Myocyte (in vitro differentiated cells): ENCODE data around the gene FKRP. TPM values are rescaled to one million over a fixed set of nuclear protein-coding genes. Genes with fewer than 3 reads are reported as not detected.
A peak's percentile ranks its signal among the peaks of the same experiment; 100 is the strongest.
"Not testable (repeated sequence)": the region's sequence is repeated elsewhere in the genome, so short reads cannot be mapped to it uniquely, and the experiment has no call there.

ENCODE experiments used
- DNase-seq: peaks from one replicate; pipeline ENCODE4 v3.0.0-alpha.2; 2012; ENCODE audit warnings: low read depth
- total RNA-seq: library from RNA; depleted of rRNA; stranded (reverse); fragments of >200 nt; gene quantifications from 2 replicates; pipeline ENCODE4 v1.2.3, GENCODE V29; 2014

FKRP gene
- total RNA-seq, 1 donor from 2014 or later, result 24.8 TPM

GRCh38 chr19:46784262-46785053 lies 38.6 kb downstream of the FKRP start:
- DNase-seq, result peak; percentile 23

DNA sequence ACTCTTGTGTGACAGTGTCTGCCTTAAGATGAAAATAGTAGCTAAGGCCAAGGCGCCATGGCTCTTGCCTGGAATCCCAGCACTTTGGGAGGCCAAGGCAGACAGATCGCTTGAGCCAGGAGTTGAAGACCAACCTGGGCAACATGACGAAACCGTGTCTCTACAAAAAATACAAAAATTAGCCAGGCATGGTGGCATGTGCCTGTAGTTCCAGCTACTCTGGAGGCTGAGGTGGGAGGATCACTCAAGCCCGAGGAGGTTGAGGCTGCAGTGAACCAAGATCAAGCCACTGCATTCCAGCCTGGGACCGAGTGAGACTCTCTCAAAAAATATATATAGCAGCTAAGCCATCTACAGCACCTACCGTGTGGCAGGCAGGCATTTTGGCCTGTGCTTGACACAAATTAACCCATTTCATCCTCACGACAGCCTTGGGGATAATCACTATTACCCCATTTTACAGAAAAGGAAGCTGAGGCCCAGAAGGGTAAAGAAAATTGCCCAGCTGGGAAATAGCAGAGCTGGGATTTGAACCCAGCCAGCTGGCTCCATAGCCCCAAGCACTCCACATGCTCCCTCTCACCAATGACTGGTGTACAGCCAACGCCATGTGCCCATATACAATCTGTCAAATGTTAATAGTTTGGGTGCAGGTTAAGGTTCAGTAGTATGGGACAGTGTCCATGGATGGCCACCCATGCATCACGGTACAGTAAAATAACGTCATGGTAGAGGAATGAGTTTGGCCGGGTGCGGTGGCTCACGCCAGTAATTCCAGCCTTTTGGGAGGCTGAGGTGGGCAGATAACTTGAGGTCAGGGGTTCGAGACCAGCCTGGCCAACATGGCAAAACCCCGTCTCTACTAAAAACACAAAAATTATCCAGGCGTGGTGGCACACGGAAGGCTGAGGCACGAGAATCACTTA lies 39.5 kb downstream of the FKRP start:
- no peak for DNase-seq

- no peak for DNase-seq
Observed at GRCh38 chr19:46785980-46786235, 40.1 kb downstream of the FKRP start.

GRCh38 chr19:46786236-46787039 lies 40.6 kb downstream of the FKRP start:
- peak; percentile 71 for DNase-seq

GRCh38 chr19:46787040-46787330 lies 41.1 kb downstream of the FKRP start:
- no peak for DNase-seq

GRCh38 chr19:46787331-46788261 lies 41.7 kb downstream of the FKRP start:
- DNase-seq, result peak; percentile 46

DNA sequence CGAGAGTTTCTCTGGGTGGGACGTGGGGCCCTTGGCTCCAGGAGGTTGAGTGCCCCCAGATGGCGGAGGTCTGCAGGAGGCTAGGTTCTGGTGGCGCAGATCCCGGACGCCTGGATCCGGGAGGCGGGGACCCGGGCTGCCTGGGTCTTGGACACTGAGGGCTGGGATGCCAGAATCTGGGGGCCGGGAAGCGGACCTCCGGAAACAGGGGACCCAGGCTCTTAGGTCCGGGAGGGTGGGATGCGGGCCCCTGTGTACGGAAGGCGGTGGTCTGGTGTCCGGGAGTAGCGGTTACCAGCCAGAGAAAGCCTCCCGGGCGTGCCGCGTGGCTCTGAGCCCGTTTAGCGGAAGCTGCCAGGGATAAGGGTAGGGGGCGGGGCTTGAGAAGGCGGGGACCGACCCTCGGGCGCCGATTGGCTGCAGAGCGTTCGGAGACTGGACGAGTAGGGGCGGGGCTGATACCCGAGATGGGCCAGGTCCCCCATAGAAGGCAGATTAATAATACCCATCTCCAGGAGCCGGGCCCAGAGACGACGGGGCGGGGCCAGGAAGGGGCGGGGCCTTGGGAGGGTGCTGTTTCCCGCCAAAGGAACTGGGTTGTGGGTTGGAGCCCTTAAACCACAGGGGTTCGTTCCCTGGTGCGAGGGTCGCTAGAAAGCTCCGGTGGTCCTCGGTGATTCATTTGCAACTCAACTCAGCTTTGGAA lies 42.6 kb downstream of the FKRP start, which contains the start of gene SLC1A5:
SLC1A5 (minus strand) TSS at position 333 of the 706 bp plus-strand sequence. CDS start 629 bp downstream, outside the sequence.
- peak; percentile 95 for DNase-seq

- DNase-seq, result no peak
Observed at GRCh38 chr19:46788968-46789338, 43.1 kb downstream of the FKRP start.

- no peak for DNase-seq
Observed at GRCh38 chr19:46789371-46789770, 43.5 kb downstream of the FKRP start.

- no peak for DNase-seq
Observed at GRCh38 chr19:46791944-46792343, 46.1 kb downstream of the FKRP start.

DNA sequence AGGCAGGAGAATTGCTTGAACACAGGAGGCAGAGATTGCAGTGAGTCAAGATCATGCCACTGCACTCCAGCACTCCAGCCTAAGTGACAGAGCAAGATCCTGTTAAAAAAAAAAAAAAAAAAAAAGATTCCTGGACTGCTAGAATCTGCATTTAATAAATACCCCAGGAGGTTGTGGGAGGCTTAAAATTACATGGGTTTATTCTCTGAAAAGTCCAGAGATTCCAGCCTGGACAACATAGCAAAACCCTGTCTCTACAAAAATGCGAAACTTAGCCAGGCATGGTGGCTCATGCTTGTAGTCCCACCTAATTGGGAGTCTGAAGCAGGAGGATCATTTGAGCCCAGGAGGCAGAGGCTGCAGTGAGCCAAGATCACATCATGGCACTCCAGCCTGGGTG lies 52.0 kb downstream of the FKRP start:
- DNase-seq, result no peak

DNA sequence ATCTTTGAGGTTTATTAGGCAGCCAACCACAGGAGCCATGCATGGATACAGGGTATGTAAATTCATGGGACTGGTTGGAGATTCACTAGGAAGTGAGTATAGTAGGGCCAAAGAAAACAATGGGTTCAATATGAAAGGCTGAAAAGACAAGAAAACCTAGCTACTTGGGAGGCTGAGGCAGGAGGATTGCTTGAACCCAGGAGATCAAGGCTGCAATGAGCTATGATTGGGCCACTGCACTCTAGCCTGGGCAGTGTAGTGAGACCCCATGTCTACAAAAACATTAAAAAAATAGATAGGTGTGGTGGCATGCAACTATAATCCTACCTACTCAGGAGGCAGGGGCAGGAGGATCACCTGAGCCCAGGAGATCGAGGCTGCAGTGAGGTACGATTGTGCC lies 52.9 kb downstream of the FKRP start:
- DNase-seq, result no peak

DNA sequence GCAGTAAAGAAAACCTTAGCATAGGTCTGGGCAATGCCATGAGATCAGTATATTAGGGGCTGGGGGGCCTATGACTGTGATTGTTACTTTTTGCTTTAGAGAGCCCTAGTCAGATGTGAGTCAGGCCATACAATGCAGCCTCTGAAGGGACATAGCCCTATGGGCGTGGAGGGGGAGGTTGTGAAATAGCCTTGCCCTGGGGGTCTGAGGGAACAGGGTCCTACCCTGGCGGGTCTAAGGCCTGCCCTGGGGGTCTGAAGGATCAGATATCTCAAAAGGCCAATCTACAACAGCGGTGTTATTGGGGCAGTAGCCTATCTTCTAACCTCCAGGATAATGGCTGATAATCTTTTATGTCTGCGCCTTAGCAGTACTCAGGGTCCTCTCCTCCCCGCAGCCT lies 56.3 kb downstream of the FKRP start:
- DNase-seq, result no peak

DNA sequence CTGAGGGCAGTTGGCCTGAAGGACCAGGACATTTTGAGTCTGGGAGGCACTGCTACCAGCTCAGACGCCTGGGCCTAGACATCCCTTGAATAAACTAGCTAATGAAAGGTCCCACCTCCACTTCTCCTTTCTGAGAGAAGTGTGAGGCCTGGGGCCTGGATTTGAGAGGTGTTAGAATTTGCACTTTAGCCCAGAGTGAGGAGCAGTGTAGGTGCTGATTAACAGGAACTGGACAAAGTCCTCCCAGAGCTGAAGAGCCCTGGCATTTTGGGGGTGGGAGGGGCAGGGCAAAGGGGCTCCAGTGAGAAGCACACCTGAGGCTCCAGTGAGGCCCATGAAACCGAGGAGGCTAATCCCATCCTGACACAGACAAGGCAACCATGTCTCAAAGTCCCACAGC lies 57.7 kb downstream of the FKRP start:
- no peak for DNase-seq

GRCh38 chr19:46804432-46804831 lies 58.6 kb downstream of the FKRP start:
- not testable (repeated sequence) for DNase-seq

- DNase-seq, result no peak
Observed at GRCh38 chr19:46806656-46807055, 60.8 kb downstream of the FKRP start.
